ENCODE measurements around the gene SLC25A24. TPM values are rescaled to one million over a fixed set of nuclear protein-coding genes. Genes with fewer than 3 reads are reported as not detected.
"Not testable (repeated sequence)": the region's sequence is repeated elsewhere in the genome, so short reads cannot be mapped to it uniquely, and the experiment has no call there.

The SLC25A24 gene
- total RNA-seq, 2 donors from 2014 or later: 55.5 to 94.6 TPM

GRCh38 chr1:108214641-108215465, 14.7 kb upstream of the SLC25A24 start:
- H3K4me1 ChIP-seq; H3K4me3 ChIP-seq; H3K9me3 ChIP-seq; H3K27ac ChIP-seq; H3K27me3 ChIP-seq; H3K36me3 ChIP-seq; H3K9ac ChIP-seq (ENCODE audit: low read depth in 2 of 2, low read length in 2 of 2); intact Hi-C loops (cut with DNase I); DNase-seq: not testable (repeated sequence)
- peak; percentile 71 for TF ChIP-seq CTCF (IDR thresholded peaks at IDR 0.05)

GRCh38 chr1:108211014-108211413, 10.9 kb upstream of the SLC25A24 start:
- TF ChIP-seq CTCF (IDR thresholded peaks at IDR 0.05): no peak
- Histone ChIP-seq H3K27ac (no peak overlapping the region), H3K36me3 (no peaks in the 10 kb centered on the region), H3K9ac (ENCODE audit: low read depth in 2 of 2, low read length in 2 of 2) (no peak overlapping the region), H3K4me3 (no peak overlapping the region), H3K27me3 (no peaks in the 10 kb centered on the region), H3K4me1 (no peaks in the 10 kb centered on the region), H3K9me3 (no peaks in the 10 kb centered on the region)
- intact Hi-C loops (cut with DNase I): no loop called here
- no peak for DNase-seq

- H3K9me3 ChIP-seq: no peaks in the 10 kb centered on the region
- H3K9ac ChIP-seq (ENCODE audit: low read depth in 2 of 2, low read length in 2 of 2): no peak overlapping the region
- no peaks in the 10 kb centered on the region for H3K36me3 ChIP-seq
- no peak overlapping the region for H3K27ac ChIP-seq
- no peaks in the 10 kb centered on the region for H3K4me1 ChIP-seq
- no peak overlapping the region for H3K4me3 ChIP-seq
- no peaks in the 10 kb centered on the region for H3K27me3 ChIP-seq
- TF ChIP-seq CTCF (IDR thresholded peaks at IDR 0.05): no peak
- no peak for DNase-seq
- intact Hi-C loops (cut with DNase I): no loop called here
These were observed 9.4 kb upstream of the SLC25A24 start for GRCh38 chr1:108209456-108210108.

- Histone ChIP-seq H3K27me3 (no peaks in the 10 kb centered on the region), H3K4me3 (no peak overlapping the region), H3K36me3 (no peaks in the 10 kb centered on the region), H3K9me3 (no peaks in the 10 kb centered on the region), H3K4me1 (no peaks in the 10 kb centered on the region), H3K9ac (ENCODE audit: low read depth in 2 of 2, low read length in 2 of 2) (no peak overlapping the region), H3K27ac (no peak overlapping the region)
- intact Hi-C loops (cut with DNase I): no loop called here
- TF ChIP-seq CTCF (IDR thresholded peaks at IDR 0.05): no peak
- DNase-seq: no peak
These were observed 8.7 kb upstream of the SLC25A24 start for GRCh38 chr1:108208724-108209446.

- H3K4me1 ChIP-seq; H3K27me3 ChIP-seq; H3K36me3 ChIP-seq; intact Hi-C loops (cut with DNase I); DNase-seq; H3K27ac ChIP-seq; H3K4me3 ChIP-seq; H3K9me3 ChIP-seq; H3K9ac ChIP-seq (ENCODE audit: low read depth in 2 of 2, low read length in 2 of 2): not testable (repeated sequence)
These were observed 3.4 kb upstream of the SLC25A24 start for GRCh38 chr1:108203582-108203981.
